Keratinocyte (primary cell): Measurements from ENCODE around the gene GALT. TPM values are rescaled to one million over a fixed set of nuclear protein-coding genes. Genes with fewer than 3 reads are reported as not detected.
A peak's percentile ranks its signal among the peaks of the same experiment; 100 is the strongest.

Experiments used
- DNase-seq: peaks from one replicate; pipeline ENCODE4 v3.0.0-alpha.2; 2011; ENCODE audit warnings: low read depth, missing footprints, low spot score
- FAIRE-seq: peaks from 2 replicates; lab custom pipeline; 2011; peaks lifted over from hg19 to GRCh38; lab: Jason Lieb, UNC
- H2AFZ ChIP-seq: 2 replicates; pipeline ENCODE4 v1.6.0; 2012; ENCODE audit warnings: low read length, control low read depth, inconsistent platforms; ENCODE audit not compliant: control insufficient read depth
- H3K27ac ChIP-seq: 2 replicates; pipeline ENCODE4 v1.5.1; 2011; ENCODE audit warnings: low read length; ENCODE audit not compliant: control insufficient read depth, insufficient read depth
- H3K27me3 ChIP-seq: 3 replicates; pipeline ENCODE4 v1.6.0; 2011; ENCODE audit warnings: low read length; ENCODE audit not compliant: control insufficient read depth, insufficient read depth; ENCODE audit errors: extremely low read depth
- H3K36me3 ChIP-seq, 2 experiments: 2 replicates in 1 of 2; 3 replicates in 1 of 2; pipeline ENCODE4 v1.5.1; 2011; ENCODE audit warnings: low read length in 2 of 2, mild to moderate bottlenecking in 1 of 2; ENCODE audit not compliant: control insufficient read depth in 2 of 2, insufficient read depth in 2 of 2; ENCODE audit errors: extremely low read depth in 1 of 2
- H3K4me1 ChIP-seq: 3 replicates; pipeline ENCODE4 v1.5.1; 2011; ENCODE audit warnings: low read length; ENCODE audit not compliant: control insufficient read depth, insufficient read depth; ENCODE audit errors: extremely low read depth
- H3K4me2 ChIP-seq: 3 replicates; pipeline ENCODE4 v1.6.0; 2011; ENCODE audit warnings: low read depth, low read length; ENCODE audit not compliant: control insufficient read depth, insufficient read depth; ENCODE audit errors: extremely low read depth
- H3K4me3 ChIP-seq, 3 experiments: fragments of 200-600 bp in 1 of 3; sonication (generic) in 1 of 3; 2 replicates in 2 of 3; 3 replicates in 1 of 3; pipeline ENCODE4 v1.5.1; 2011 to 2016; ENCODE audit warnings: low read length in 3 of 3, mild to moderate bottlenecking in 3 of 3, control low read depth in 2 of 3, inconsistent platforms in 1 of 3, low read depth in 1 of 3, mixed read lengths in 1 of 3, mixed run types in 1 of 3, moderate library complexity in 1 of 3; ENCODE audit not compliant: control insufficient read depth in 2 of 3, insufficient read depth in 2 of 3; ENCODE audit errors: extremely low read depth in 1 of 3
- H3K79me2 ChIP-seq: 2 replicates; pipeline ENCODE4 v1.6.0; 2012; ENCODE audit warnings: low read length; ENCODE audit not compliant: control insufficient read depth, insufficient read depth
- H3K9ac ChIP-seq: 3 replicates; pipeline ENCODE4 v1.6.0; 2011; ENCODE audit warnings: low read length; ENCODE audit not compliant: control insufficient read depth, insufficient read depth; ENCODE audit errors: extremely low read depth
- H3K9me1 ChIP-seq: 3 replicates; pipeline ENCODE4 v1.6.0; 2011; ENCODE audit warnings: low read length; ENCODE audit not compliant: control insufficient read depth, insufficient read depth; ENCODE audit errors: extremely low read depth
- H3K9me3 ChIP-seq: 2 replicates; pipeline ENCODE4 v1.5.1; 2012; ENCODE audit warnings: low read depth, low read length; ENCODE audit not compliant: control insufficient read depth
- H4K20me1 ChIP-seq: 3 replicates; pipeline ENCODE4 v1.6.0; 2011; ENCODE audit warnings: low read length; ENCODE audit not compliant: control insufficient read depth, insufficient read depth; ENCODE audit errors: extremely low read depth
- EZH2 ChIP-seq: IDR thresholded peaks from one replicate; pipeline ENCODE4 v1.6.1; 2012; ENCODE audit warnings: inconsistent platforms, mild to moderate bottlenecking, low read length, moderate library complexity
- dilution Hi-C: fragments of 300-500 bp; cut with MboI; formaldehyde crosslinking; loops from one replicate; pipeline ENCODE4 v1.7.0; 2020; ENCODE audit warnings: low sequenced_read_pairs; ENCODE audit not compliant: extremely low pct_ligation_motif_present
- polyA plus RNA-seq, 5 experiments: library from polyadenylated mRNA; depleted of rRNA in 3 of 5; stranded (reverse) in 3 of 5; stranded (forward) in 1 of 5; unstranded in 1 of 5; fragments of >200 nt; gene quantifications; 1 replicate in 1 of 5; 2 replicates in 3 of 5; 3 replicates in 1 of 5; pipeline versions ENCODE4 v1.2.1 to v1.2.3, GENCODE V29; 2011 to 2012; ENCODE audit warnings: missing spikeins in 2 of 5, low read depth in 1 of 5, low replicate concordance in 1 of 5
- TF ChIP-seq, protein P1 (sequence below), 3 experiments: IDR thresholded peaks in 1 of 3; conservative IDR thresholded peaks in 1 of 3; optimal IDR thresholded peaks in 1 of 3; 2 replicates in 2 of 3; 3 replicates in 1 of 3; pipeline versions ENCODE3 to v1.5.1; 2011; ENCODE audit warnings: low read length in 3 of 3, mild to moderate bottlenecking in 3 of 3, moderate library complexity in 2 of 3, control low read depth in 1 of 3, inconsistent platforms in 1 of 3; ENCODE audit not compliant: insufficient read depth in 2 of 3; ENCODE audit errors: extremely low read depth in 1 of 3

Gene GALT
- polyA plus RNA-seq, 1 donor (not counting 4 experiments of a cell fraction or from before 2014, with no cell fraction given): 30.8 TPM

DNA sequence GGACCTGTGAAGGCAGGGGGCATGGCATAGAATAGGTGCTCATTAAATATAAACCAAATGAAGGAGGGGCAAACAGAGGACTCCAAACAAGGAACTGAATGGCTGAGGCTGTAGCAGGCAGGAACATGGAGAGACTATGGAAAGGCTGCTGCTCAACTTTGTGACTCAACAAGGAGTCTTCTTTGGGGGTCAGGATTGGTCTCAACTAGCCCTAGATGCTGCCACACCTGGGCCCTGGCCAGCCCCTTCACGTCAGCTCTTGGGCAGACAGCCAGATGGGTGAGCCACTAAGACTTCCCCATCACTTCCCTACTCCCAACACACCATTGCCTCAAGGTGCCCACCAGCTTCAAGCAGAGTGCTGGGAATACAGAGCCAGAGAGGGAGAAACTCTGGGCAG lies 45.6 kb upstream of the GALT start:
- Histone ChIP-seq H3K4me1 (peaks cover 18% of the 10 kb centered on the region), H3K79me2 (no peaks in the 10 kb centered on the region), H3K36me3 (no peaks in the 10 kb centered on the region), H3K9me3 (no peaks in the 10 kb centered on the region), H3K27me3 (no peaks in the 10 kb centered on the region), H3K9ac (peak overlapping the region; percentile 23), H3K4me2 (peak overlapping the region; percentile 45), H3K9me1 (no peaks in the 10 kb centered on the region), H3K27ac (peak overlapping the region; percentile 29), H2AFZ (peak overlapping the region; percentile 58), H4K20me1 (no peaks in the 10 kb centered on the region), H3K4me3 (peak overlapping the region in 1 of 3 experiments; percentile 13)
- peak; percentile 84 for DNase-seq
- TF ChIP-seq EZH2: no peak
- TF ChIP-seq, protein P1, sequence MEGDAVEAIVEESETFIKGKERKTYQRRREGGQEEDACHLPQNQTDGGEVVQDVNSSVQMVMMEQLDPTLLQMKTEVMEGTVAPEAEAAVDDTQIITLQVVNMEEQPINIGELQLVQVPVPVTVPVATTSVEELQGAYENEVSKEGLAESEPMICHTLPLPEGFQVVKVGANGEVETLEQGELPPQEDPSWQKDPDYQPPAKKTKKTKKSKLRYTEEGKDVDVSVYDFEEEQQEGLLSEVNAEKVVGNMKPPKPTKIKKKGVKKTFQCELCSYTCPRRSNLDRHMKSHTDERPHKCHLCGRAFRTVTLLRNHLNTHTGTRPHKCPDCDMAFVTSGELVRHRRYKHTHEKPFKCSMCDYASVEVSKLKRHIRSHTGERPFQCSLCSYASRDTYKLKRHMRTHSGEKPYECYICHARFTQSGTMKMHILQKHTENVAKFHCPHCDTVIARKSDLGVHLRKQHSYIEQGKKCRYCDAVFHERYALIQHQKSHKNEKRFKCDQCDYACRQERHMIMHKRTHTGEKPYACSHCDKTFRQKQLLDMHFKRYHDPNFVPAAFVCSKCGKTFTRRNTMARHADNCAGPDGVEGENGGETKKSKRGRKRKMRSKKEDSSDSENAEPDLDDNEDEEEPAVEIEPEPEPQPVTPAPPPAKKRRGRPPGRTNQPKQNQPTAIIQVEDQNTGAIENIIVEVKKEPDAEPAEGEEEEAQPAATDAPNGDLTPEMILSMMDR (optimal IDR thresholded peaks at IDR 0.05 in 1 of 3, IDR thresholded peaks at IDR 0.05 in 1 of 3, conservative IDR thresholded peaks at IDR 0.05 in 1 of 3; ENCODE audit: extremely low read depth in 1 of 3, insufficient read depth in 2 of 3, low read length in 3 of 3): no peak
- FAIRE-seq: peak; percentile 91
- dilution Hi-C loops: no loop called here

DNA sequence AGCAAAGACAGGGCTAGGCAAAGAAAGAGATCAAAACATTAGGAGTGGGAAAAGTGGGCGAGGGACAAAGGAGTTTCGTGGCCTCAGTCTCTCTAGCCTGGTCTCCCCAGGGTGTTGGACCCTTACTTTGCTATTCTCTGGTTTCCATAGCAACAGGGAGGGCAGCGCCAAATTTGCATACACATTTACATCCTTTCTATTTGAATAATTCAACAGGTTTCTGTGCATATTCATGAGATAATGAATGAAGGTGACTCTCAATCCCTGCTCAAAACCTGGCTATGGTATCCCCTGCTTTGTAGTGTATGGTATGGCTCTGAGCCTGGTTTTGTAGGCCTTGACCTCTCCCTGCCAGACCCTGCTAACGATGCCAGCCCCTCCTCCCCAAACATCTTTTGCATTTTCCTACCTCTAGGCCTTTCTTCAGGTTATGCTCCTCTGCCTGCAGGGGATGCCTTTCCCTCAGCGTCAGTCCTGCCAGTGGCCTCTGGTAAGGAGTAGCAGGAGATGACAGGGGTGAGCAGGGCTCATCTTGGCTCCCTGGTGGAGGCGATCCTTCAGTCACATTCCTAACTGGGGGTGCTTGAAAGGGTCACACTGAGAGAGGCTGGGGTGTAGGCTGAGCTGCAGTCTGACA lies 44.4 kb upstream of the GALT start:
- H3K9ac ChIP-seq: no peak overlapping the region

More for the DNA sequence above, 44.4 kb upstream of the GALT start:
- Histone ChIP-seq H4K20me1 (no peaks in the 10 kb centered on the region), H3K9me1 (no peaks in the 10 kb centered on the region), H3K4me3 (no peak overlapping the region), H3K79me2 (no peaks in the 10 kb centered on the region), H3K36me3 (no peaks in the 10 kb centered on the region), H3K27ac (no peak overlapping the region), H2AFZ (no peak overlapping the region), H3K27me3 (no peaks in the 10 kb centered on the region), H3K9me3 (no peaks in the 10 kb centered on the region), H3K4me1 (peaks cover 18% of the 10 kb centered on the region), H3K4me2 (no peak overlapping the region)
- dilution Hi-C loops: no loop called here
- DNase-seq: no peak
- FAIRE-seq: peak; percentile 39
- TF ChIP-seq, protein P1 (optimal IDR thresholded peaks at IDR 0.05 in 1 of 3, IDR thresholded peaks at IDR 0.05 in 1 of 3, conservative IDR thresholded peaks at IDR 0.05 in 1 of 3; ENCODE audit: extremely low read depth in 1 of 3, insufficient read depth in 2 of 3, low read length in 3 of 3): no peak
- TF ChIP-seq EZH2: no peak
